Stomach (tissue), 4 donors: ENCODE measurements around the gene PCDHGA1.

Experiments used
- CTCF ChIP-seq, 7 experiments: fragments of 450-650 bp in 4 of 7; fragments of 200-600 bp in 3 of 7; sonication (generic) in 3 of 7; IDR thresholded peaks; one replicate each; pipeline ENCODE4 v1.5.1; 2016 to 2019; ENCODE audit warnings: antibody characterized with exemption in 7 of 7, control low read depth in 2 of 7, mild to moderate bottlenecking in 1 of 7
- POLR2AphosphoS5 ChIP-seq, 3 donors: sonication (generic); formaldehyde crosslinking; IDR thresholded peaks; one replicate each; pipeline ENCODE4 v1.6.1; 2016; ENCODE audit warnings: antibody characterized with exemption in 3 of 3

GRCh38 chr5:141371572-141372475 is 41.5 kb downstream of the PCDHGA1 start:
- no peak for TF ChIP-seq CTCF (IDR thresholded peaks at IDR 0.05)
- TF ChIP-seq POLR2AphosphoS5 (IDR thresholded peaks at IDR 0.05): no peak
